Stimulated activated CD8-positive, alpha-beta memory T cell treated with anti-CD3 and anti-CD28 coated beads, Interleukin-4, amount 100 ng/mL, for 24 hours (primary cell): Measurements from ENCODE around the gene PLPPR4.

Source experiments
- DNase-seq: peaks from one replicate; pipeline ENCODE4 v3.0.0-alpha.2; 2020; ENCODE audit warnings: low read depth

PLPPR4 gene

GRCh38 chr1:99347041-99347684 is 82.9 kb downstream of the PLPPR4 start:
- no peak for DNase-seq

GRCh38 chr1:99348397-99349132 is 84.3 kb downstream of the PLPPR4 start:
- no peak for DNase-seq

DNA sequence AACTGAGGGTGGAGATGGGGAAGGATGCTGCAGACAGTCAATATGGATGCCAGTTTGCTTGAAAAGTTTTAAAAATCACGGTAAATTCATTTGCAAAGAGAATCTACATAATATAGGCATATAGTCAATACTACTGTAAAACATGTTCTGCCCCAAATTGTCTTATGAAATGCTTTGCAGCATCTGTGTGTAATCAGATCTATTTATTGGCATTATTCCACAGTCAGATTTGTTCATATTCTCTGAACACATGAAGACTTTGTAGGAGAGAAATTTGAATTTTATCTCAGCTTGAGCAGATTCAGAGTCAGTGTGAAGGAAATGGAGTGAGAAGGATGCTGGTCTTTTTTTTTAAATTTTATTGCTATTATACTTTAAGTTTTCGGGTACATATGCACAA is 88.5 kb downstream of the PLPPR4 start:
- no peak for DNase-seq

DNA sequence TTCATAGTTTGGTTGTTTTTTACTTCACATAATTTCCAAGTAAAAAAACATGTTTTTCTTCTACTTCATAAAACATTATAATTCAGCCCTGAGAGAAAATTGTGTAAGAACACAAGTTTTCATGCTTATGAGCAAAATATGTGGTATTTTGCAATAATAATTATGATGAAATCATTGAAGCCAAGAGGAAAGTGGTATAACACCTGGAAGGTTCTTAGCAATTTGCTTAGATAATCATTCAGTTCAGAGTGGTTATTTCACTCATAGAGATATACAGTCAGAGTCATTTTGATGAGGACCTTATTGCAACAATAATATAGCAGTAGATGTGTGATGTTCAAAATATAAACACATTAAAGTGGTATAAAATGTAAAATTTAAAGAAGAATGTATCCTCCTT is 94.5 kb downstream of the PLPPR4 start:
- DNase-seq = no peak
